Ishikawa (cell line): ENCODE measurements around the gene EMP2.

ENCODE experiments used
- EP300 ChIP-seq: IDR thresholded peaks from 2 replicates; pipeline ENCODE4 v1.6.1; 2012; ENCODE audit warnings: borderline replicate concordance
- FOXM1 ChIP-seq: IDR thresholded peaks from 2 replicates; pipeline ENCODE4 v1.6.1; 2012; ENCODE audit warnings: low read depth, borderline replicate concordance
- RAD21 ChIP-seq: IDR thresholded peaks from 2 replicates; pipeline ENCODE4 v1.6.1; 2012; ENCODE audit warnings: low read depth
- TCF12 ChIP-seq: IDR thresholded peaks from 2 replicates; pipeline ENCODE4 v1.6.1; 2012; ENCODE audit warnings: low read depth
- TEAD4 ChIP-seq: IDR thresholded peaks from 2 replicates; pipeline ENCODE4 v1.6.1; 2012
- YY1 ChIP-seq: IDR thresholded peaks from 2 replicates; pipeline ENCODE4 v1.6.1; 2012; ENCODE audit warnings: low read depth
- ZBTB7A ChIP-seq: IDR thresholded peaks from 2 replicates; pipeline ENCODE4 v1.6.1; 2012; ENCODE audit warnings: low read depth
- TF ChIP-seq, protein P1 (sequence below): IDR thresholded peaks from 2 replicates; pipeline ENCODE4 v1.6.1; 2012; ENCODE audit warnings: low read depth, mild to moderate bottlenecking
- TF ChIP-seq, protein P2 (sequence below): IDR thresholded peaks from 2 replicates; pipeline ENCODE4 v1.6.1; 2012

DNA sequence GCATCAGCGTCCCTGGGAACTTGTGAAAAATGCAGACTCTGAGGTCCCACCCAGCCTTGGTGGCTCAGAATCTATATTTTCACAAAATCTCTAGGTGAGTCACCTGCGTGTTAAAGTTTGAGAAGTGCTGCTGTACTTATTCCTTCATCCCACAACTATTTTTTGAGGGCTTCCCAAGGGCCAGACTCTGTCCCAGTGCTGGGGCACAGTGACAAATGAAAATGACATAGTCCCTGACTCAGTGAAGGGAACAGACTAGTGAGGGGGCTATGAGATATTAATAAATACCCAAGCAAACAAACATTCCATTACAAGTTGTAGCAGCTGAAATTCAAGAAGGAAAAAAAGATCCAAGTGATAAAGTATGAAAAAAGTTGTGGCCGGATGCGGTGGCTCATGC lies 9.9 kb upstream of the EMP2 start:
- TF ChIP-seq, protein P1, sequence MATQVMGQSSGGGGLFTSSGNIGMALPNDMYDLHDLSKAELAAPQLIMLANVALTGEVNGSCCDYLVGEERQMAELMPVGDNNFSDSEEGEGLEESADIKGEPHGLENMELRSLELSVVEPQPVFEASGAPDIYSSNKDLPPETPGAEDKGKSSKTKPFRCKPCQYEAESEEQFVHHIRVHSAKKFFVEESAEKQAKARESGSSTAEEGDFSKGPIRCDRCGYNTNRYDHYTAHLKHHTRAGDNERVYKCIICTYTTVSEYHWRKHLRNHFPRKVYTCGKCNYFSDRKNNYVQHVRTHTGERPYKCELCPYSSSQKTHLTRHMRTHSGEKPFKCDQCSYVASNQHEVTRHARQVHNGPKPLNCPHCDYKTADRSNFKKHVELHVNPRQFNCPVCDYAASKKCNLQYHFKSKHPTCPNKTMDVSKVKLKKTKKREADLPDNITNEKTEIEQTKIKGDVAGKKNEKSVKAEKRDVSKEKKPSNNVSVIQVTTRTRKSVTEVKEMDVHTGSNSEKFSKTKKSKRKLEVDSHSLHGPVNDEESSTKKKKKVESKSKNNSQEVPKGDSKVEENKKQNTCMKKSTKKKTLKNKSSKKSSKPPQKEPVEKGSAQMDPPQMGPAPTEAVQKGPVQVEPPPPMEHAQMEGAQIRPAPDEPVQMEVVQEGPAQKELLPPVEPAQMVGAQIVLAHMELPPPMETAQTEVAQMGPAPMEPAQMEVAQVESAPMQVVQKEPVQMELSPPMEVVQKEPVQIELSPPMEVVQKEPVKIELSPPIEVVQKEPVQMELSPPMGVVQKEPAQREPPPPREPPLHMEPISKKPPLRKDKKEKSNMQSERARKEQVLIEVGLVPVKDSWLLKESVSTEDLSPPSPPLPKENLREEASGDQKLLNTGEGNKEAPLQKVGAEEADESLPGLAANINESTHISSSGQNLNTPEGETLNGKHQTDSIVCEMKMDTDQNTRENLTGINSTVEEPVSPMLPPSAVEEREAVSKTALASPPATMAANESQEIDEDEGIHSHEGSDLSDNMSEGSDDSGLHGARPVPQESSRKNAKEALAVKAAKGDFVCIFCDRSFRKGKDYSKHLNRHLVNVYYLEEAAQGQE: no peak
- TF ChIP-seq RAD21 (no peak), EP300 (no peak), ZBTB7A (no peak), TCF12 (no peak), TEAD4 (no peak), FOXM1 (no peak), YY1 (no peak)
- TF ChIP-seq, protein P2, sequence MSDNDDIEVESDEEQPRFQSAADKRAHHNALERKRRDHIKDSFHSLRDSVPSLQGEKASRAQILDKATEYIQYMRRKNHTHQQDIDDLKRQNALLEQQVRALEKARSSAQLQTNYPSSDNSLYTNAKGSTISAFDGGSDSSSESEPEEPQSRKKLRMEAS: no peak
